ENCODE results near the gene PARP4. TPM values are rescaled to one million over a fixed set of nuclear protein-coding genes. Genes with fewer than 3 reads are reported as not detected.

PARP4 gene
- total RNA-seq, 4 donors from 2014 or later = 35.0 to 46.9 (median 42.0) TPM

DNA sequence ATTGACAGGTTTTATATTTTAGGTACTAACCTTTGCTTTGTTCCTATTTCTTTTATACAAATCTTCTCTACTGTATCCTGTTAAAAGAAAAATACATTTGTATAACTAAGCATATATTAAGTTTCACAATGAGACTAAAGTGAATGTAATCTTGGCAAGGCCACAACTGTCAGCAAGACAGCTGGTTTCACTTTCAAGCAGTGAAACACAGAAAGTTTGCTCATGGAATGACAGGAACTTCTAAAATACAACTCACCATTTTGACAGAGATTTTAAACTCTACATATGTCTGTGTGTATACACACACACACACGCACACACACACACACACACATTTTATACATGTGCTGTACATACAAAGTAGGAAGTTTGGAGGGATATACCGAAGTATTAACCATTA is 53.3 kb downstream of the PARP4 start:
- Histone ChIP-seq H3K36me3 (peaks cover 0 to 88% of the 10 kb centered on the region in 2 donors), H3K27me3 (no peaks in the 10 kb centered on the region), H3K9me3 (no peaks in the 10 kb centered on the region), H3K4me1 (peaks cover 0 to 8% (median 0%) of the 10 kb centered on the region in 3 donors), H3K27ac (no peak overlapping the region), H3K4me3 (no peak overlapping the region)
- no peak for ATAC-seq
- TF ChIP-seq POLR2A (IDR thresholded peaks at IDR 0.05) (no peak), POLR2AphosphoS5 (IDR thresholded peaks at IDR 0.05) (no peak), EP300 (IDR thresholded peaks at IDR 0.05) (no peak)
- TF ChIP-seq, protein P1, sequence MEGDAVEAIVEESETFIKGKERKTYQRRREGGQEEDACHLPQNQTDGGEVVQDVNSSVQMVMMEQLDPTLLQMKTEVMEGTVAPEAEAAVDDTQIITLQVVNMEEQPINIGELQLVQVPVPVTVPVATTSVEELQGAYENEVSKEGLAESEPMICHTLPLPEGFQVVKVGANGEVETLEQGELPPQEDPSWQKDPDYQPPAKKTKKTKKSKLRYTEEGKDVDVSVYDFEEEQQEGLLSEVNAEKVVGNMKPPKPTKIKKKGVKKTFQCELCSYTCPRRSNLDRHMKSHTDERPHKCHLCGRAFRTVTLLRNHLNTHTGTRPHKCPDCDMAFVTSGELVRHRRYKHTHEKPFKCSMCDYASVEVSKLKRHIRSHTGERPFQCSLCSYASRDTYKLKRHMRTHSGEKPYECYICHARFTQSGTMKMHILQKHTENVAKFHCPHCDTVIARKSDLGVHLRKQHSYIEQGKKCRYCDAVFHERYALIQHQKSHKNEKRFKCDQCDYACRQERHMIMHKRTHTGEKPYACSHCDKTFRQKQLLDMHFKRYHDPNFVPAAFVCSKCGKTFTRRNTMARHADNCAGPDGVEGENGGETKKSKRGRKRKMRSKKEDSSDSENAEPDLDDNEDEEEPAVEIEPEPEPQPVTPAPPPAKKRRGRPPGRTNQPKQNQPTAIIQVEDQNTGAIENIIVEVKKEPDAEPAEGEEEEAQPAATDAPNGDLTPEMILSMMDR (IDR thresholded peaks at IDR 0.05) = no peak
- 34 to 37% methylated on average over 2 of the region's 2 CpGs for WGBS, 2 donors (ENCODE audit: low coverage in 1 of 2)

DNA sequence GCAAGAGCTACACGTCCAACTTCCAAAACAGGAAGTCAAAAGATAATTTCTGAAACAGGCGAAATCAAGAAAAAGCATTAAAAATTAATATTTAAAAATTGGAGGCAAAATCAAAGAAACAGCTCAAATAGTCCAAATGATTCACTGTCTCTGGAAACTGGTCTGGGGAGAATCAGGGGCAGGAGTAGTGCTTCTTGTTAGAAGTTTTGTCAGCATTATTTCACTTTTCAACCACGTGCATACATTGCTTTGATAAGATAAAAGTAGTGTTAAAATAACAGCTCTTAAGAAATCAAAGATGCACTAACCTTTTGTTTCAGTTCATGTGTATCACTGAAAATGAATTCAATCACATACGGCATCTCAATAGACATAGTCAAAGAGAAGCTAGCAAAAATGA is 53.8 kb downstream of the PARP4 start:
- WGBS, 2 donors (ENCODE audit: low coverage in 1 of 2) = 74 to 94% methylated on average over 4 of the region's 4 CpGs
- H3K4me3 ChIP-seq = no peak overlapping the region
- H3K27me3 ChIP-seq = no peaks in the 10 kb centered on the region
- no peak overlapping the region for H3K27ac ChIP-seq
- TF ChIP-seq, protein P1 (IDR thresholded peaks at IDR 0.05) = no peak
- no peak for TF ChIP-seq POLR2AphosphoS5 (IDR thresholded peaks at IDR 0.05)
- TF ChIP-seq POLR2A (IDR thresholded peaks at IDR 0.05) = no peak
- no peak for TF ChIP-seq EP300 (IDR thresholded peaks at IDR 0.05)
- H3K9me3 ChIP-seq = no peaks in the 10 kb centered on the region
- peaks cover 0 to 88% of the 10 kb centered on the region in 2 donors for H3K36me3 ChIP-seq
- no peak for ATAC-seq
- peaks cover 0 to 8% (median 0%) of the 10 kb centered on the region in 3 donors for H3K4me1 ChIP-seq

DNA sequence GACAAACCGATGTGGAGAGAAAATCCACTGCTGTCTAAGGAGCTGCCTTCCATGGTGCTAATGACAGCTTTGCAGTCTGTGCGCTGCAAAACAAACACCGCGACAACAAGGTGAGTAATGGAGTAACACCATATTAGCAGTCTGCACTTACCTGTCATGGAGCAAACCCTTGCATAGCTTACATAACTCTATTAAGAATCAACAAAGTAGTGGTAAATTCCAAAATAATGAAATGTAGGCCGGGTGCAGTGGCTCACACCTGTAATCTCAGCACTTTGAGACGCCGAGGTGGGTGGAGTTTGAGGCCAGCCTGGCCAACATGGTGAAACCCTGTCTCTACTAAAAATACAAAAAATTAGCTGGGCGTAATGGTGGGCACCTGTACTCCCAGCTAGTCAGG is 56.2 kb downstream of the PARP4 start:
- Histone ChIP-seq H3K27ac (no peak overlapping the region), H3K36me3 (peaks cover 0 to 100% of the 10 kb centered on the region in 2 donors), H3K27me3 (no peaks in the 10 kb centered on the region), H3K9me3 (no peaks in the 10 kb centered on the region), H3K4me3 (no peak overlapping the region), H3K4me1 (peaks cover 0 to 8% (median 0%) of the 10 kb centered on the region in 3 donors)
- ATAC-seq = no peak
- TF ChIP-seq POLR2AphosphoS5 (IDR thresholded peaks at IDR 0.05) (no peak), EP300 (IDR thresholded peaks at IDR 0.05) (no peak), POLR2A (IDR thresholded peaks at IDR 0.05) (no peak)
- TF ChIP-seq, protein P1 (IDR thresholded peaks at IDR 0.05) = no peak
- WGBS, 2 donors (ENCODE audit: low coverage in 1 of 2) = 92 to 97% methylated on average over 7 of the region's 8 CpGs

DNA sequence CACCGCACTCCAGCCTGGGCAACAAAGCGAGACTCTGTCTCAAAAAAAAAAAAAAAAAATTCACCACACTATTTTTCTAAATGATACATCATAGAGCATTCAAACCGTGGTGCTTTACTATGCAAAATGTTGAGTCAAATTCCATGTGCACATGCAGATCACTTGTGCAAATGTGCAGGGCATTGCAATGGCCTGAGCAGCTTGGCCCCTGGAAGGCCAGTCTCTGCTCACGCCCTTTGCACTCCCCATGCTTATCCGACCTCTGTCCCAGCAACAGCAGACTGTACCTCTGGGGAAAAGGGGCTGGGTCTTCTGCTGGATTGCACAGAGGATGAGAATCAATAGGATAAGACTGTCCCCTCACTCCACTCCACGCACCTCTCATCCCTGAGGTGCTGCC is 58.5 kb downstream of the PARP4 start:
- no peak for ATAC-seq
- H3K36me3 ChIP-seq = peaks cover 0 to 99% of the 10 kb centered on the region in 2 donors
- H3K4me1 ChIP-seq = no peaks in the 10 kb centered on the region
- no peaks in the 10 kb centered on the region for H3K27me3 ChIP-seq
- 67 to 88% methylated on average over 1 to 5 of the region's 6 CpGs for WGBS, 2 donors (ENCODE audit: low coverage in 1 of 2)
- H3K4me3 ChIP-seq = no peak overlapping the region
- TF ChIP-seq POLR2AphosphoS5 (IDR thresholded peaks at IDR 0.05) = no peak
- TF ChIP-seq EP300 (IDR thresholded peaks at IDR 0.05) = no peak
- TF ChIP-seq, protein P1 (IDR thresholded peaks at IDR 0.05) = no peak
- no peak for TF ChIP-seq POLR2A (IDR thresholded peaks at IDR 0.05)
- no peak overlapping the region for H3K27ac ChIP-seq
- no peaks in the 10 kb centered on the region for H3K9me3 ChIP-seq

DNA sequence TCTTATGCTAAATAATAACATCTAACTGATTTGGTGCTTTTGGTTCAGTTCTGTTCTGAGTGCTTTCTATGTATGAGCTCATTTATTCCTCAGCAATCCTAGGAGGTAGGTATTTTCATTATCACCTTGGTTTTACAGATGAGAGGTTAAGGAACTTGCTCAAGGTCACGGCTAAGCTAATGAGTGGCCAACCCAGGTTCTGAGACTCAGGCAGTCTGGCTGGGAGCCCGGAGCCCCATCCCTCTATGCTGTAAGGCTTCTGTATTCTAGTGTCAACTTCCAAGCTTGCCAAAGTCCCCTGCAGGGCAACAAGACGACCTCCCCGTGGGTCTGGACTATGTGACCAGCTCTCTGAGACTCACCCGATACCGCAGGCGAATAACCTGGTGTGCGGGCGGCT is 60.5 kb downstream of the PARP4 start:
- no peak overlapping the region for H3K4me3 ChIP-seq
- 93 to 100% methylated on average over 2 to 5 of the region's 9 CpGs for WGBS, 2 donors (ENCODE audit: low coverage in 1 of 2)
- H3K27ac ChIP-seq = no peak overlapping the region
- peaks cover 0 to 94% of the 10 kb centered on the region in 2 donors for H3K36me3 ChIP-seq
- H3K27me3 ChIP-seq = no peaks in the 10 kb centered on the region
- TF ChIP-seq, protein P1 (IDR thresholded peaks at IDR 0.05) = no peak
- TF ChIP-seq POLR2AphosphoS5 (IDR thresholded peaks at IDR 0.05) (no peak), EP300 (IDR thresholded peaks at IDR 0.05) (no peak), POLR2A (IDR thresholded peaks at IDR 0.05) (no peak)
- no peaks in the 10 kb centered on the region for H3K9me3 ChIP-seq
- H3K4me1 ChIP-seq = no peaks in the 10 kb centered on the region
- no peak for ATAC-seq
